ENCODE data around the gene KDM4B. TPM values are rescaled to one million over a fixed set of nuclear protein-coding genes. Genes with fewer than 3 reads are reported as not detected.

KDM4B gene
- total and polyA plus RNA-seq, 2 of the 8 experiments (the other 6 are each of a cell fraction or from before 2014, with no cell fraction given): 12.0 to 31.9 TPM

DNA sequence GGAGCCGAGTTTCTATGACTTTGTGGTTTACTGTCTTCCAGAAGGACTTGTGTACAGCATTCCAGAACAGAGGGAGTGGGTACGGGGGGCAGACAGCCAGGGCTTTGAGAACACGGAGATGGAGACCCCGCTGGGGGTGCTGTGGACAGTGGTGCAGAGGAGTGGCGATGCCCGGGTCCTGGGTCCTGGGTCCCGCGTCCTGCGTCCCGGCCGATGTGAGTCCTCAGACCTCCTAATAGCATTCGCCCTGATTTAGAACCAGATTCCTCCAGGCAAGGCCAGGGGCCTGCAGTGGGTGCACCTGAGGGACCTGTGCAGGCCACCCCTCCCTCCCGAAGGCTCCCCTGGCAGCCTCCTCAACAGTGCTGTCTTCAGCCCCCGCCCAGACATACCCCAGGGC lies 97.9 kb downstream of the KDM4B start:
- CTCF ChIA-PET (ENCODE audit: partially characterized antibody): interaction anchor here (0.5 to 3.6 kb wide), 8 partner anchors 8 to 267 kb away, joined by 3 to 22 read pairs (median 4); no protein-coding TSS in a partner anchor
- Histone ChIP-seq H4K20me1 (replicated peaks in 1 of 2; ENCODE audit: control insufficient read depth in 1 of 2, insufficient read depth in 2 of 2, low read length in 2 of 2) (peaks cover 0 to 4% of the 10 kb centered on the region in 2 experiments), H3K27ac (ENCODE audit: low read depth, low read length) (no peak overlapping the region)

More for the DNA sequence above, 97.9 kb downstream of the KDM4B start:
- no peak overlapping the region for H3K4me2 ChIP-seq (ENCODE audit: insufficient read depth in 1 of 2, low read depth in 2 of 2, low read length in 2 of 2)
- POLR2A ChIA-PET (ENCODE audit: partially characterized antibody): interaction anchor here (0.6 kb wide), 1 partner anchor 137 kb away, joined by 3 read pairs; no protein-coding TSS in a partner anchor
- H3K18ac ChIP-seq (ENCODE audit: extremely low read depth, low read length): no peak overlapping the region
- no peak overlapping the region for H4K91ac ChIP-seq (replicated peaks; ENCODE audit: insufficient read length, low read length)
- H3K9me3 ChIP-seq (ENCODE audit: insufficient read depth in 2 of 2, low read depth in 1 of 2, low read length in 1 of 2): peaks cover 7 to 12% of the 10 kb centered on the region in 2 experiments; a peak in 3 of 4 replicates
- no peak overlapping the region for H3K4ac ChIP-seq (replicated peaks; ENCODE audit: insufficient read length, low read depth, low read length)
- no peak overlapping the region for H2AFZ ChIP-seq (ENCODE audit: low read length)
- H3K4me1 ChIP-seq (replicated peaks in 1 of 4; ENCODE audit: control insufficient read depth in 3 of 4, insufficient read depth in 4 of 4, low read length in 3 of 4): peaks cover 0 to 8% (median 0%) of the 10 kb centered on the region in 4 experiments; a peak in 3 of 7 replicates
- H4K5ac ChIP-seq (ENCODE audit: insufficient read length, low read depth, low read length): no peak overlapping the region
- 92% methylated on average over 13 of the region's 14 CpGs; no CpG with 5 or more reads in 1 of the 2 experiments for WGBS, 2 experiments (ENCODE audit: extremely low coverage in 1 of 2, insufficient coverage in 1 of 2, insufficient read length in 1 of 2, insufficient replicate concordance in 2 of 2, low coverage in 1 of 2, low lambda C conversion rate in 2 of 2, missing lambda C conversion rate in 1 of 2)
- no peak overlapping the region for H2BK120ac ChIP-seq (replicated peaks; ENCODE audit: low read depth, low read length)
- H3K79me2 ChIP-seq (ENCODE audit: control insufficient read depth in 1 of 2, insufficient read depth in 2 of 2, low read length in 2 of 2): no peaks in the 10 kb centered on the region
- H4K8ac ChIP-seq (ENCODE audit: extremely low read depth, insufficient read depth, low read length): no peak overlapping the region
- H3K4me3 ChIP-seq (ENCODE audit: extremely low read depth in 1 of 4, insufficient read depth in 2 of 4, low read depth in 3 of 4, low read length in 4 of 4): no peak overlapping the region
- no peak overlapping the region for H2BK15ac ChIP-seq (ENCODE audit: low read length)
- no peak overlapping the region for H3K9ac ChIP-seq (replicated peaks in 1 of 4; ENCODE audit: extremely low read depth in 1 of 4, low read depth in 3 of 4, low read length in 3 of 4)
- no peak for TF ChIP-seq TEAD4 (IDR thresholded peaks at IDR 0.05; ENCODE audit: low read depth, low read length)
- TF ChIP-seq POU5F1 (IDR thresholded peaks at IDR 0.05; ENCODE audit: low read depth, low read length): no peak
- no peak for TF ChIP-seq EP300 (IDR thresholded peaks at IDR 0.05; ENCODE audit: borderline replicate concordance in 1 of 2, low read depth in 2 of 2, low read length in 2 of 2)
- no peak for TF ChIP-seq SRF (IDR thresholded peaks at IDR 0.05; ENCODE audit: low read depth, low read length)
- no peak for TF ChIP-seq SIX5 (IDR thresholded peaks at IDR 0.05; ENCODE audit: low read depth, low read length)
- no peak for TF ChIP-seq EZH2 (IDR thresholded peaks at IDR 0.05; ENCODE audit: low read depth, low read length, severe bottlenecking)
- TF ChIP-seq, protein P1, sequence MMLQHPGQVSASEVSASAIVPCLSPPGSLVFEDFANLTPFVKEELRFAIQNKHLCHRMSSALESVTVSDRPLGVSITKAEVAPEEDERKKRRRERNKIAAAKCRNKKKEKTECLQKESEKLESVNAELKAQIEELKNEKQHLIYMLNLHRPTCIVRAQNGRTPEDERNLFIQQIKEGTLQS (IDR thresholded peaks at IDR 0.05; ENCODE audit: insufficient read depth, low read depth, low read length): no peak
- no peak for TF ChIP-seq TAF1 (IDR thresholded peaks at IDR 0.05; ENCODE audit: low read depth, low read length)
- TF ChIP-seq, protein P2, sequence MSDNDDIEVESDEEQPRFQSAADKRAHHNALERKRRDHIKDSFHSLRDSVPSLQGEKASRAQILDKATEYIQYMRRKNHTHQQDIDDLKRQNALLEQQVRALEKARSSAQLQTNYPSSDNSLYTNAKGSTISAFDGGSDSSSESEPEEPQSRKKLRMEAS (IDR thresholded peaks at IDR 0.05): no peak
- TF ChIP-seq, protein P3, sequence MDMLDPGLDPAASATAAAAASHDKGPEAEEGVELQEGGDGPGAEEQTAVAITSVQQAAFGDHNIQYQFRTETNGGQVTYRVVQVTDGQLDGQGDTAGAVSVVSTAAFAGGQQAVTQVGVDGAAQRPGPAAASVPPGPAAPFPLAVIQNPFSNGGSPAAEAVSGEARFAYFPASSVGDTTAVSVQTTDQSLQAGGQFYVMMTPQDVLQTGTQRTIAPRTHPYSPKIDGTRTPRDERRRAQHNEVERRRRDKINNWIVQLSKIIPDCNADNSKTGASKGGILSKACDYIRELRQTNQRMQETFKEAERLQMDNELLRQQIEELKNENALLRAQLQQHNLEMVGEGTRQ (IDR thresholded peaks at IDR 0.05; ENCODE audit: low read length): no peak
- no peak for TF ChIP-seq SP2 (IDR thresholded peaks at IDR 0.05; ENCODE audit: low read length)
- no peaks in the 10 kb centered on the region for H3K27me3 ChIP-seq (replicated peaks in 1 of 4; ENCODE audit: control insufficient read depth in 3 of 4, extremely low read depth in 1 of 4, insufficient read depth in 3 of 4, low read length in 3 of 4)
- no peaks in the 10 kb centered on the region; the same call in 1 of the 2 replicates for H3K79me1 ChIP-seq (ENCODE audit: low read depth, low read length)
- H3K23me2 ChIP-seq (ENCODE audit: low read depth, low read length): no peaks in the 10 kb centered on the region
- FAIRE-seq (no peak), DNase-seq (ENCODE audit: low read depth in 1 of 2, low spot score in 2 of 2) (no peak)
- H2BK20ac ChIP-seq (ENCODE audit: low read length): no peak overlapping the region
- no peak overlapping the region for H3K56ac ChIP-seq (replicated peaks; ENCODE audit: insufficient read length, low read depth, low read length)
- H3K36me3 ChIP-seq (ENCODE audit: control insufficient read depth in 2 of 4, insufficient read depth in 4 of 4, low read length in 3 of 4): peaks cover 0 to 8% (median 3%) of the 10 kb centered on the region in 4 experiments; a peak in 3 of 8 replicates
- H2BK5ac ChIP-seq (ENCODE audit: low read depth, low read length): no peak overlapping the region
- H2AK5ac ChIP-seq (ENCODE audit: low read depth, low read length): no peak overlapping the region
- no peak overlapping the region for H3K23ac ChIP-seq (ENCODE audit: insufficient read length)
- H3K14ac ChIP-seq (ENCODE audit: insufficient read length): no peak overlapping the region
- H2BK12ac ChIP-seq (ENCODE audit: low read depth, low read length): no peak overlapping the region
